ENCODE measurements around the gene SCAMP4.

GRCh38 chr19:1955171-1956121 is 50.2 kb downstream of the SCAMP4 start:
- TF ChIP-seq POLR2AphosphoS5 (IDR thresholded peaks at IDR 0.05; ENCODE audit: low read depth, low read length) (no peak), YY1 (IDR thresholded peaks at IDR 0.05; ENCODE audit: extremely low read depth, insufficient replicate concordance, low read depth, low read length) (no peak), CEBPB (IDR thresholded peaks at IDR 0.05; ENCODE audit: low read depth) (no peak), EZH2 (IDR thresholded peaks at IDR 0.05) (no peak), ZBTB33 (IDR thresholded peaks at IDR 0.05; ENCODE audit: extremely low read depth, insufficient replicate concordance, low read length) (no peak), POLR2A (IDR thresholded peaks at IDR 0.05; ENCODE audit: borderline replicate concordance, extremely low read depth, insufficient read depth, insufficient read length) (no peak), CTCF (IDR thresholded peaks at IDR 0.05 in 2 of 3, conservative IDR thresholded peaks at IDR 0.05 in 1 of 3; ENCODE audit: borderline replicate concordance in 1 of 3, insufficient read depth in 1 of 3, low read depth in 2 of 3, low read length in 2 of 3) (no peak), ATF3 (IDR thresholded peaks at IDR 0.05) (no peak), ELF1 (IDR thresholded peaks at IDR 0.05; ENCODE audit: borderline replicate concordance, low read depth) (no peak), RAD21 (IDR thresholded peaks at IDR 0.05; ENCODE audit: low read depth) (no peak), MAX (IDR thresholded peaks at IDR 0.05) (no peak), SIN3A (IDR thresholded peaks at IDR 0.05; ENCODE audit: low read depth) (no peak), ZNF274 (IDR thresholded peaks at IDR 0.05; ENCODE audit: low read depth, low read length) (no peak)

All from HCT116 (cell line).